ENCODE results near the gene GFOD2.

DNA sequence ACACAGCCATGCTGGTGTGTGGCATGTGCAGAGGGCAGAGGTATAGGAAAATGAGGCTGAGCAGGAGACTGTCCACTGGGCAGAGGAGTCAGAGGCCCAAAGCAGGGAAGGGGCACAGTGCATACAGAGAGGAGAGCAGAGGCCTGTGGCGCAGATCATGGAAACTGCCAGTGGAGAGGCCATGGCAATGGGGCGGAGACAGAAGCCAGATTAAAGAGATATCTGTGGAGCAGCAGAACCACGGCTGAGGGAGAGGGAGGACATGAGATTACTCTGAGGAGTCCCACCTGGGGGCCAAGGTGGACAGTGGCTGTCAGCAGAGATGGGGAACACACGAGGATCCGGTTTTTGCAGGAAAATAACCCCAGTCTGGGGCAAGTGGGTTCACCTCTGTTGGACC is 44.0 kb upstream of the GFOD2 start:
- TF ChIP-seq MYC (CRISPR knock-in tag; IDR thresholded peaks at IDR 0.05; ENCODE audit: borderline replicate concordance) = no peak
- TF ChIP-seq ZNF142 (CRISPR knock-in tag; IDR thresholded peaks at IDR 0.05) = no peak
- TF ChIP-seq ZNF331 (CRISPR knock-in tag; IDR thresholded peaks at IDR 0.05) = no peak
- no peak for TF ChIP-seq ZBTB2 (CRISPR knock-in tag; IDR thresholded peaks at IDR 0.05; ENCODE audit: low read depth)
- TF ChIP-seq SAFB2 (CRISPR knock-in tag; IDR thresholded peaks at IDR 0.05; ENCODE audit: borderline replicate concordance, low read depth) = no peak
- TF ChIP-seq RAD21 (CRISPR knock-in tag; IDR thresholded peaks at IDR 0.05) = no peak
